B cell (primary cell): Measurements from ENCODE around the gene SHH. TPM values are rescaled to one million over a fixed set of nuclear protein-coding genes. Genes with fewer than 3 reads are reported as not detected.

Experiments used
- ATAC-seq: fragments of 200-7000 bp; cut with Tn5 transposase; one replicate; pipeline ENCODE4 v1.10.0; 2021; ENCODE audit warnings: low read depth, mild to moderate bottlenecking, moderate number of reproducible peaks, moderate library complexity
- CTCF ChIA-PET: fragments of 350-600 bp; sonication (Branson Sonifier 250); formaldehyde crosslinking; loops from one replicate; lab custom pipeline; 2021; ENCODE audit warnings: antibody characterized with exemption, inconsistent platforms; lab: Charles Lee
- POLR2A ChIA-PET: fragments of 350-600 bp; sonication (Branson Sonifier 250); formaldehyde crosslinking; loops from one replicate; lab custom pipeline; 2021; ENCODE audit warnings: antibody characterized with exemption; lab: Charles Lee
- DNase-seq: peaks from one replicate; pipeline ENCODE4 v3.0.0; 2013
- H2AFZ ChIP-seq: 2 replicates; pipeline ENCODE4 v1.6.1; 2012; ENCODE audit warnings: mild to moderate bottlenecking, low read depth, low read length; ENCODE audit not compliant: insufficient read depth, poor library complexity, severe bottlenecking
- H3K27ac ChIP-seq, 2 donors: 1 replicate in 1 of 2; 2 replicates in 1 of 2; pipeline ENCODE4 v1.5.1; 2012 to 2013; ENCODE audit warnings: low read length in 2 of 2, mild to moderate bottlenecking in 2 of 2, moderate library complexity in 1 of 2
- H3K27me3 ChIP-seq, 4 experiments: fragments of 200-600 bp in 1 of 4; sonication (generic) in 1 of 4; replicated peaks in 1 of 4; 1 replicate in 2 of 4; 2 replicates in 2 of 4; pipeline versions ENCODE4 v1.6.1 to v1.7.0; 2013 to 2016; ENCODE audit warnings: low read length in 3 of 4, mild to moderate bottlenecking in 2 of 4, mixed read lengths in 1 of 4, moderate library complexity in 1 of 4; ENCODE audit not compliant: insufficient read depth in 4 of 4, control insufficient read depth in 3 of 4; ENCODE audit errors: control extremely low read depth in 1 of 4
- H3K36me3 ChIP-seq, 2 experiments: replicated peaks in 1 of 2; 1 replicate in 1 of 2; 2 replicates in 1 of 2; pipeline versions ENCODE4 v1.6.1 to v1.7.1; 2013; ENCODE audit warnings: low read length in 1 of 2; ENCODE audit not compliant: insufficient read depth in 2 of 2, control insufficient read depth in 1 of 2; ENCODE audit errors: control extremely low read depth in 1 of 2, extremely low read depth in 1 of 2
- H3K4me1 ChIP-seq, 2 donors: fragments of 200-600 bp in 1 of 2; sonication (generic) in 1 of 2; 1 replicate in 1 of 2; 2 replicates in 1 of 2; pipeline versions ENCODE4 v1.5.1 to v1.6.1; 2013 to 2017; ENCODE audit warnings: low read length in 2 of 2; ENCODE audit not compliant: control insufficient read depth in 2 of 2, insufficient read depth in 2 of 2
- H3K4me2 ChIP-seq: replicated peaks from 2 replicates; pipeline ENCODE3; 2012; ENCODE audit warnings: mild to moderate bottlenecking, low read depth, low read length; ENCODE audit not compliant: poor library complexity, severe bottlenecking
- H3K4me3 ChIP-seq, 5 experiments: fragments of 200-600 bp in 1 of 5; sonication (generic) in 1 of 5; 1 replicate in 3 of 5; 2 replicates in 2 of 5; pipeline versions ENCODE4 v1.5.1 to v1.7.0; 2011 to 2016; ENCODE audit warnings: low read length in 4 of 5, mild to moderate bottlenecking in 4 of 5, low read depth in 2 of 5, control low read depth in 1 of 5, moderate library complexity in 1 of 5; ENCODE audit not compliant: insufficient read depth in 1 of 5; ENCODE audit errors: control extremely low read depth in 1 of 5, extremely low read depth in 1 of 5
- H3K79me2 ChIP-seq: fragments of 200-600 bp; sonication (generic); one replicate; pipeline ENCODE4 v1.6.0; 2016; ENCODE audit warnings: low read length; ENCODE audit not compliant: control insufficient read depth, insufficient read depth
- H3K9ac ChIP-seq: fragments of 200-600 bp; sonication (generic); 2 replicates; pipeline ENCODE4 v1.6.1; 2017; ENCODE audit warnings: mild to moderate bottlenecking, low read length, moderate library complexity
- H3K9me3 ChIP-seq, 3 donors: one replicate each; pipeline versions ENCODE4 v1.6.1 to v1.7.1; 2013; ENCODE audit warnings: low read length in 2 of 3; ENCODE audit not compliant: control insufficient read depth in 2 of 3, insufficient read depth in 1 of 3; ENCODE audit errors: control extremely low read depth in 1 of 3
- H4K20me1 ChIP-seq: 2 replicates; pipeline ENCODE4 v1.6.0; 2012; ENCODE audit warnings: mild to moderate bottlenecking, low read length; ENCODE audit not compliant: insufficient read depth, control insufficient read depth, poor library complexity, severe bottlenecking
- H3K27ac Mint-ChIP-seq: one replicate; pipeline ENCODE4 v1.8.0; 2021; ENCODE audit warnings: mixed read lengths
- H3K27me3 Mint-ChIP-seq: one replicate; pipeline ENCODE4 v1.8.0; 2021; ENCODE audit warnings: mixed read lengths
- H3K4me1 Mint-ChIP-seq: one replicate; pipeline ENCODE4 v1.8.0; 2021; ENCODE audit warnings: mixed read lengths
- H3K4me3 Mint-ChIP-seq: one replicate; pipeline ENCODE4 v1.8.0; 2021; ENCODE audit warnings: mixed read lengths
- H3K9me3 Mint-ChIP-seq: one replicate; pipeline ENCODE4 v1.8.0; 2022; ENCODE audit warnings: mixed read lengths; ENCODE audit not compliant: insufficient read depth
- CTCF ChIP-seq: fragments of 200-600 bp; IDR thresholded peaks from one replicate; pipeline ENCODE4 v1.8.0; 2022; ENCODE audit warnings: antibody characterized with exemption, mild to moderate bottlenecking
- EZH2 ChIP-seq: IDR thresholded peaks from 2 replicates; pipeline ENCODE4 v1.6.1; 2012; ENCODE audit warnings: borderline replicate concordance, low read depth, mild to moderate bottlenecking, moderate library complexity, low read length; ENCODE audit not compliant: insufficient read depth, poor library complexity, severe bottlenecking
- WGBS: methylation state at CpG from one replicate; pipeline ENCODE4 v1.1.5; 2013; ENCODE audit warnings: missing lambda C conversion rate; ENCODE audit not compliant: insufficient coverage; 5-methylcytosine and 5-hydroxymethylcytosine counted together
- intact Hi-C: fragments of 100-400 bp; cut with micrococcal nuclease; formaldehyde crosslinking; loops from one replicate; pipeline ENCODE4 v1.10.0; 2022
- polyA plus RNA-seq: library from polyadenylated mRNA; depleted of rRNA; stranded (reverse); fragments of >200 nt; gene quantifications from 2 replicates; pipeline ENCODE4 v1.2.3, GENCODE V29; 2012
- total RNA-seq, 2 donors: library from RNA; stranded (reverse); fragments of 120-200 nt in 1 of 2; gene quantifications; 1 replicate in 1 of 2; 2 replicates in 1 of 2; pipeline versions ENCODE4 v1.2.3 to v1.2.4, GENCODE V29; 2013 to 2022

Gene SHH
- total and polyA plus RNA-seq, 2 donors (not counting 1 experiment from before 2014, with no cell fraction given): not detected

- intact Hi-C loops: loop anchor here (5.0 kb wide), 1 partner anchor 300 kb away; no protein-coding TSS in a partner anchor
- H3K4me3 ChIP-seq: no peak overlapping the region
- H3K36me3 ChIP-seq: peaks cover 6 to 77% of the 10 kb centered on the region in 2 experiments
- 97% methylated on average over 9 of the region's 12 CpGs for WGBS
- H3K27me3 ChIP-seq: no peaks in the 10 kb centered on the region
- peaks cover 59% of the 10 kb centered on the region for H4K20me1 ChIP-seq
- ATAC-seq (no peak), DNase-seq (no peak)
- H3K79me2 ChIP-seq: peaks cover 27% of the 10 kb centered on the region
- H3K9ac ChIP-seq: no peak overlapping the region
- no peak overlapping the region for H2AFZ ChIP-seq
- Mint-ChIP-seq H3K4me1 (peaks cover 26% of the 10 kb centered on the region), H3K9me3 (no peaks in the 10 kb centered on the region), H3K27me3 (no peaks in the 10 kb centered on the region), H3K27ac (no peak overlapping the region), H3K4me3 (no peak overlapping the region)
- H3K27ac ChIP-seq: no peak overlapping the region
- POLR2A ChIA-PET: no interaction called here
- CTCF ChIA-PET: interaction anchor here (0.7 to 10.3 kb wide), 23 partner anchors 9 to 853 kb away, joined by 3 to 199 read pairs (median 4); no protein-coding TSS in a partner anchor
- H3K9me3 ChIP-seq: no peaks in the 10 kb centered on the region
- TF ChIP-seq EZH2 (no peak), CTCF (no peak)
- peaks cover 18 to 20% of the 10 kb centered on the region in 2 donors for H3K4me1 ChIP-seq
- no peak overlapping the region for H3K4me2 ChIP-seq
These were observed 45.0 kb downstream of the SHH start for GRCh38 chr7:155766966-155767916.

GRCh38 chr7:155766386-155766785 lies 45.9 kb downstream of the SHH start:
- Histone ChIP-seq H3K9ac (no peak overlapping the region), H3K9me3 (no peaks in the 10 kb centered on the region), H3K27ac (no peak overlapping the region), H3K4me3 (no peak overlapping the region), H3K4me1 (peaks cover 18 to 20% of the 10 kb centered on the region in 2 donors), H4K20me1 (peaks cover 61% of the 10 kb centered on the region), H3K27me3 (no peaks in the 10 kb centered on the region), H2AFZ (no peak overlapping the region), H3K36me3 (peaks cover 6 to 70% of the 10 kb centered on the region in 2 experiments), H3K4me2 (no peak overlapping the region), H3K79me2 (peaks cover 33% of the 10 kb centered on the region)
- CTCF ChIA-PET: interaction anchor here (0.7 to 10.3 kb wide), 16 partner anchors 8 to 852 kb away, joined by 3 to 199 read pairs (median 4); no protein-coding TSS in a partner anchor
- no peaks in the 10 kb centered on the region for H3K9me3 Mint-ChIP-seq
- H3K27ac Mint-ChIP-seq: no peak overlapping the region
- peaks cover 31% of the 10 kb centered on the region for H3K4me1 Mint-ChIP-seq
- no peaks in the 10 kb centered on the region for H3K27me3 Mint-ChIP-seq
- intact Hi-C loops: loop anchor here (5.0 kb wide), 1 partner anchor 299 kb away; no protein-coding TSS in a partner anchor
- DNase-seq: no peak
- ATAC-seq: no peak
- TF ChIP-seq EZH2: no peak
- TF ChIP-seq CTCF: no peak
- WGBS: 95% methylated on average over 10 of the region's 12 CpGs
- POLR2A ChIA-PET: no interaction called here
- no peak overlapping the region for H3K4me3 Mint-ChIP-seq
